22Rv1 (cell line): Measurements from ENCODE around the gene CPNE4.

Experiments used
- CTCF ChIP-seq: fragments of 450-650 bp; IDR thresholded peaks from 2 replicates; pipeline ENCODE4 v1.5.1; 2017; ENCODE audit warnings: mild to moderate bottlenecking
- ZFX ChIP-seq: fragments of 450-650 bp; IDR thresholded peaks from 2 replicates; pipeline ENCODE4 v1.6.1; 2017; ENCODE audit warnings: antibody characterized with exemption, borderline replicate concordance

GRCh38 chr3:131899021-131899420 lies 135.8 kb downstream of the CPNE4 start:
- no peak for TF ChIP-seq CTCF
- TF ChIP-seq ZFX, result no peak
